Measurements from ENCODE around the gene ARHGAP6. TPM values are rescaled to one million over a fixed set of nuclear protein-coding genes. Genes with fewer than 3 reads are reported as not detected.

The ARHGAP6 gene
- total RNA-seq, 1 experiment from 2014 or later, result 0.07 TPM

GRCh38 chrX:11395859-11396258 lies 269.9 kb downstream of the ARHGAP6 start:
- no peak overlapping the region for H2BK120ac ChIP-seq (ENCODE audit: low read depth, low read length, poor library complexity, severe bottlenecking)
- H3K4me2 ChIP-seq (ENCODE audit: insufficient read depth, insufficient read length, low read length), result no peak overlapping the region
- H2BK5ac ChIP-seq (ENCODE audit: insufficient read length, low read length), result no peak overlapping the region
- H3K27ac Mint-ChIP-seq, result no peak overlapping the region
- H3K36me3 Mint-ChIP-seq (ENCODE audit: insufficient read depth in 1 of 3, low read depth in 3 of 3), result peaks cover 0 to 2% (median 0%) of the 10 kb centered on the region in 3 experiments; a peak in 2 of 7 replicates
- H3K14ac ChIP-seq (ENCODE audit: insufficient read depth, low read length), result no peak overlapping the region
- H3K79me1 ChIP-seq (ENCODE audit: insufficient read depth, low read depth, low read length, poor library complexity, severe bottlenecking), result no peaks in the 10 kb centered on the region
- no peak overlapping the region for H2BK12ac ChIP-seq (ENCODE audit: insufficient read length, low read depth, low read length)
- peaks cover 45 to 62% of the 10 kb centered on the region in 2 experiments for H3K9me3 Mint-ChIP-seq
- DNase-seq, result no peak
- H3K4me1 Mint-ChIP-seq, result no peaks in the 10 kb centered on the region
- no peak overlapping the region for H3K9ac ChIP-seq (ENCODE audit: extremely low read depth, insufficient read length, low read length)
- H3T11ph ChIP-seq (ENCODE audit: low read length), result no peak overlapping the region
- no peak overlapping the region for H2BK20ac ChIP-seq (ENCODE audit: low read depth, low read length, poor library complexity, severe bottlenecking)
- H3K79me2 ChIP-seq (ENCODE audit: insufficient read depth, low read length), result no peaks in the 10 kb centered on the region
- no peak overlapping the region for H4K8ac ChIP-seq (replicated peaks; ENCODE audit: insufficient read length, low read depth, low read length)
- no peak overlapping the region for H2AFZ ChIP-seq (ENCODE audit: low read length)
- no peak overlapping the region for H3K4ac ChIP-seq (ENCODE audit: low read depth, low read length)
- H3K23me2 ChIP-seq (ENCODE audit: insufficient read length, low read depth, low read length, poor library complexity, severe bottlenecking), result no peaks in the 10 kb centered on the region
- H3K4me1 ChIP-seq (ENCODE audit: insufficient read depth, low read length), result no peaks in the 10 kb centered on the region
- no peaks in the 10 kb centered on the region for H3K27me3 ChIP-seq (ENCODE audit: insufficient read depth, low read length)
- H4K5ac ChIP-seq (ENCODE audit: insufficient read length, low read depth, low read length), result no peak overlapping the region
- H2AK5ac ChIP-seq (ENCODE audit: insufficient read length, low read length), result no peak overlapping the region
- H3K56ac ChIP-seq (ENCODE audit: insufficient read length, low read depth, low read length), result no peak overlapping the region
- H3K23ac ChIP-seq (ENCODE audit: insufficient read length, low read depth, low read length), result no peak overlapping the region
- H2BK15ac ChIP-seq (ENCODE audit: low read depth, low read length), result no peak overlapping the region
- H3K4me3 Mint-ChIP-seq, result no peak overlapping the region
- no peaks in the 10 kb centered on the region for H4K20me1 ChIP-seq (ENCODE audit: control insufficient read depth, insufficient read depth, insufficient read length)
- TF ChIP-seq CTCF (conservative IDR thresholded peaks at IDR 0.05), result no peak
- no peaks in the 10 kb centered on the region; the same call in 1 of the 2 replicates for H3K27me3 Mint-ChIP-seq (ENCODE audit: low read depth)
- H3K18ac ChIP-seq (ENCODE audit: insufficient read length, low read depth, low read length), result no peak overlapping the region
- no CpG with 5 or more reads among the region's 1 CpG for WGBS (ENCODE audit: extremely low coverage, insufficient read length, low lambda C conversion rate)
- H4K91ac ChIP-seq (ENCODE audit: insufficient read length, low read depth, low read length), result no peak overlapping the region
- no peaks in the 10 kb centered on the region for H3K9me3 ChIP-seq (ENCODE audit: control insufficient read depth, low read depth, low read length)
- no peak overlapping the region for H3K27ac ChIP-seq (ENCODE audit: insufficient read length, low read depth, low read length)

All from H9 (cell line).